ENCODE results near the gene PHLDA3.

PHLDA3 gene

GRCh38 chr1:201427963-201428362, 41.0 kb downstream of the PHLDA3 start:
- no peak for DNase-seq (ENCODE audit: low spot score)
- in situ Hi-C loops (cut with MboI; ENCODE audit: low pct_unique_long_range_greater_than_20kb, low sequenced_read_pairs, unreplicated experiment), result no loop called here

GRCh38 chr1:201426479-201427310, 42.3 kb downstream of the PHLDA3 start:
- no peak for TF ChIP-seq CTCF (IDR thresholded peaks at IDR 0.05; ENCODE audit: extremely low read depth, insufficient read depth, missing control alignments)
- in situ Hi-C loops (cut with MboI; ENCODE audit: low pct_unique_long_range_greater_than_20kb, low sequenced_read_pairs, unreplicated experiment), result no loop called here
- no peak for DNase-seq (ENCODE audit: low spot score)

More at GRCh38 chr1:201427963-201428362, 41.0 kb downstream of the PHLDA3 start:
- no peak for TF ChIP-seq CTCF (IDR thresholded peaks at IDR 0.05; ENCODE audit: extremely low read depth, insufficient read depth, missing control alignments)

- no peak for DNase-seq (ENCODE audit: low spot score)
- in situ Hi-C loops (cut with MboI; ENCODE audit: low pct_unique_long_range_greater_than_20kb, low sequenced_read_pairs, unreplicated experiment), result no loop called here
Observed at GRCh38 chr1:201424146-201424545, 44.8 kb downstream of the PHLDA3 start.

DNA sequence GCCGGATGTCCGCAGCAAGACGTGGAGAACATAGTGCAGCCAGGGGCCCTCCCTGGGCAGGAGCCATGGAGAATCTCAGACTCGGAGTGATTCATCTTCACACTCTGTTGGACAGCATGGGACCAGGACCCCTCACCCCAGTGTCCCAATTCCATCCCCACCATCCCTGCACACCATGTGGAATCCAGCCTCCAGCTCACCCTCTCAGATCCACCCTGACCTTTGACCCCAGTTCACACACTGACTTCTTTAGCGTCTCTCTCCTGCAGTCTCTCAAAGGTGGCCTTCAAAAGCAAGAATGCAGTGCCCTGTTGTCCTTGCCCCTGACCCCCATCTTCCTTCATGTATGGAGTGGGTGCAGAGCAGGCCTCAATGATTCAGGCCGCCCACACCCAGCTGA, 45.3 kb downstream of the PHLDA3 start:
- no peak for DNase-seq (ENCODE audit: low spot score)
- in situ Hi-C loops (cut with MboI; ENCODE audit: low pct_unique_long_range_greater_than_20kb, low sequenced_read_pairs, unreplicated experiment), result no loop called here
- no peak for TF ChIP-seq CTCF (IDR thresholded peaks at IDR 0.05; ENCODE audit: extremely low read depth, insufficient read depth, missing control alignments)

More at GRCh38 chr1:201424146-201424545, 44.8 kb downstream of the PHLDA3 start:
- TF ChIP-seq CTCF (IDR thresholded peaks at IDR 0.05; ENCODE audit: extremely low read depth, insufficient read depth, missing control alignments), result no peak

DNA sequence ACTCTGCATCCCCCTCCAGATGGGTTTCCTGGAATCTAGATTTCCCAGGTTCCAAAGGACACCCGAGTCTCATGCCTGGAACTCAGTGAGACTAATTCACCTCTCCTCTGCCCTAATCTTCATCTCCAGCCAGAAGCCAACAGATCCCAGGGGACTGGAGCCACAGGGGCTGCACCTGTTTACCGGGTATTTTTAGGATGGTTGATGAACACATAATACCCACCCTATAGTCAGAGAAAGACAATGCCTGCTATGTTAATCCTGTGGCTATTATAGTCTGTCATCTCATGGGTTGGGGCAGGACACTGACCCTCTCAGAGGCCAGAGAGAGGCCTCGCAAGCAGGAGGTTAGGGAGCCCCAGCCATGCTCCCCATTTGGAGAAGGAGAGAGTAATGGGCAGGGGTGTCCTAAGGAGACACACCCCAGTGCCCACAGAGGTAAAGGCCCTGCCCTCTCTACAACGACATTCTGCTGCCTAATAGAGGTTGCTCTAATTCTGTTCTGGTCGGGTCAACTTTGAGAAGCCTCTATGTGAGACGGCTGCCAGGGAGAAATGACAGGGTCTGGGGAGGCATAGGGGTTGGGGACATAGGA, 46.5 kb downstream of the PHLDA3 start:
- in situ Hi-C loops (cut with MboI; ENCODE audit: low pct_unique_long_range_greater_than_20kb, low sequenced_read_pairs, unreplicated experiment), result no loop called here
- no peak for DNase-seq (ENCODE audit: low spot score)
- TF ChIP-seq CTCF (IDR thresholded peaks at IDR 0.05; ENCODE audit: extremely low read depth, insufficient read depth, missing control alignments), result no peak

- in situ Hi-C loops (cut with MboI; ENCODE audit: low pct_unique_long_range_greater_than_20kb, low sequenced_read_pairs, unreplicated experiment), result no loop called here
Observed at GRCh38 chr1:201422026-201422425, 47.0 kb downstream of the PHLDA3 start.

More at GRCh38 chr1:201422026-201422425, 47.0 kb downstream of the PHLDA3 start:
- no peak for DNase-seq (ENCODE audit: low spot score)
- no peak for TF ChIP-seq CTCF (IDR thresholded peaks at IDR 0.05; ENCODE audit: extremely low read depth, insufficient read depth, missing control alignments)

Measured in GM13977 (cell line).